NCI-H2196 (cell line): Measurements from ENCODE around the gene NLRP1.

Experiments
- DNase-seq: peaks from one replicate; lab custom pipeline; 2025; ENCODE audit not compliant: unreplicated experiment; lab: John Stamatoyannopoulos, UW

The NLRP1 gene

DNA sequence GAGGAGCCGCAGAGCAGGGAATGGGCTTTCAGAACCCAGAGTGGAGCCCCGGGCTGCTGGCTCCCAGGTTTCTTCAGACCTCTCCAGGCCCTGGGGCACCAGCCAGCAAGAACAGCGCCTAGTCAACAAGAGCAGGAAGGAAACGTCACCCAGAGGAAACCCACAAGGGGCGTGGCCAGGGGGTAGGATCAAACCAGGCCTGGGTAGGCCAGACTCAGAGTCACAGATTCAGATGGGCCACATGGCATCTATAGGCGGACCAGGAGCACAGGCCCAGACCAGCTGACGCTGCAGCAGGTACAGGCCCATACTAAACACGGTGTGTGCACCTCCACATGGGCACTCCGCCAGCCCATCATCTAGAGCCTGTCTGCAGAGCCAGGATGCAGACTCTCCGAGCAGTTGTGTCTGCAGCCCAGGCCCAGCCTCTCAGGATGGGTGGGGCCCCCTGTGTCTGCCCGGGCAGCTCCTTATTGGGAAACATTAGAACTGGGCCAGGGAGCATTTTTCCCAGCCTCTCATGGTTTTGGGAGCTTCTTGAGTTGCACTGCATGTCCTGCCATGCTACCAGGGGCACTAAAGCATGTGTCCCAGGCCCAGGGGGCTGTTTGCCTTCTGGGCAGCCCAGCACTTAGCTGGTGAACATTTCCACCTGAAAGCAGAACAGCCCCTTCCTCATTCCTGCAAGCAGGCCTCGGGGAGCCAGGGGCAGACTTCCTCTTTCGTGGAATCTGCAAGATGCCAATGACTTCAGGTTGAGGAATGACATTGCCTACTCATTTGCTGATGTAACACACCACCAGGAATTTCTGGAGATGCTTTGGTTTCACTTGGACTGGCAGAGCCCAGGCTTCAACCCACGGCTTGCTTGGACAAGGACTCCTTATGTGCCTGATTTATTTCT lies at the start of gene NLRP1:
NLRP1 (minus strand) TSS at position 127 of the 904 bp plus-strand sequence. CDS start 552 bp downstream, outside the sequence.
- DNase-seq = peak; percentile 62

DNA sequence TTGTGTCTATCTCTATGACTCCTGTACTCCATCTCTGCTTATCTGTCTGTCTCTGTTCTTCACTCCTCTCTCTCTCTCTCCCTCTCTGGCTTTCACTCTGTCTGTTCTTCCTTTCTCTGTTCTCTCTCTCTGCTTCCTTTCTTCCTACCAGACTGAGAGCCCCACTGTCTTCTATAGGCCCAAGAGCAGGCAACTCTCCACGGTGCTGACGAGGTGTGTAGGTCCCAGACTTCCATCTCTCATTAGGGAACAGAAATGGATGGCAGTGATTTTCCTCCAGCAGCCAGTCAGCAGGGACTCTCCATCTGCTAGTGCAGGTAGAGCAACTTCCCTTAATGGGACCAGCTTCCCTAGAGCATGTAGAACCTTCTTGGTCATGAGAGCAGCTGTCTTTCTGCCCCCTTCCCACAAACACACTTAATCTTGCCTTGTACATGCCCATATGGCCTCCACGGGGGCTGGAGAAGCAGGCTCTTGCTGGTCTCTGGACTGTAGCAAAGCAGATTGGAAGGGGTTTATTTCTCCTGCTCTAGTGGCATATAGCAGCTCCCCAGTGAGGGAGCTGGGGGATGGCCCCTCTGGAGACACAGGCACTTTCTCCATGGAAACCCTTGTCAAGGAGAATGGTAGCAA lies 47.8 kb upstream of the NLRP1 start:
- DNase-seq = no peak

DNA sequence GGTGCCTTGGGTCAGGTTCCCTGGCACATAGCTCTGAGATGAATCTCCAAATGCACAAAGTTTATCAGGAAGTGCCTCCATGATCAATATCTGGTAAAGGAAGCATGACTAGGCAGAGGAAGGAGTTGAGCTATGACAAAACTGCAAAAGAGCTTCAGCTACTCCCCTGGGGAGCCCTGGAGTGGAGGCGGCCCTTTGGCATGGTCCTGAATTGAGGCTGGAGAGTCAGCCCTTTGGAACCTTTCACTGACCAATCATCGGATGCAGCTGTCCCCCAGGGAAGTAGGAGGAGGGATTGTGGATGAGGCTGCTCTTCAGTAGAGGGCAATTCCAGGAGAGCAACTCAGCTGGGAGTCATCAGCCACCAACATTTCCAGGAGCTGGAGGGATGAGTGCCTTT lies 46.1 kb upstream of the NLRP1 start:
- no peak for DNase-seq

DNA sequence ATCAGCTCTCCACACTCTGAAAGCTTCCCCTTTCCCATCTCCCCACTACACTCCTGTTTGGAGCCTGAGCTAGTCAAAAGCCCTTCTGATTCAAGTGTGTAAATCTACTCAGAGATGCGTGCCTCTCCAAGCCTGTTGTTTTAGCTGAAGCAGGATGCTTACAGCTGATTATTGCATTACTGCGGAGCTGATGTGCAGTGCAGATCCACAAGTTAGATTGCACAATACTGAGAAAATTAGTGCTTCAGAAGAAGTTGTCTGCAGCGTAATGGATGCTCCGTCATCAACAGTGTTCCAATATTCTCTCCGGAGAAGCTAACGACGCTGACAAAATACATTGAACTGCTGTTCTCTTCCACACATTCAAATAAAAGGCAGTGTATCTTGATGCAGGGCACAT lies 44.8 kb upstream of the NLRP1 start:
- no peak for DNase-seq

DNA sequence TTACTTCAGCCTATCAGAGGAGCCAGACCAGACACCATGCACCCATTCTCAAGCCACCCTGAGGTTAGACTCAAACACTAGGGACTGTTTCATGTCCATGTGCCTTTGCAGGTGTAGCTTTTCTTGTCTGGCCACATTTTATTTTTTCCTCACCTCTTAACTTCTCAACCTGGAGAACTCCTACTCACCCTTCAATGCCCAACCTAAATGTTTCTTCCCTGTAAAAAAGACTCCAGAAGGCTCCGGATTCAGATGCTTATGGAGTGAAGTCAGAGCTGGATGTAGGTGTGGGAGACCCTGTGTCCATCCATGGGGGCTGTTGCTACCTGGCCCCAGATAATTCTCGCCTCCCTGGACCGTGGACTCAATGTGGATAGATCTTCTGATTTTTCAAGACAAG lies 44.0 kb upstream of the NLRP1 start:
- DNase-seq = no peak

DNA sequence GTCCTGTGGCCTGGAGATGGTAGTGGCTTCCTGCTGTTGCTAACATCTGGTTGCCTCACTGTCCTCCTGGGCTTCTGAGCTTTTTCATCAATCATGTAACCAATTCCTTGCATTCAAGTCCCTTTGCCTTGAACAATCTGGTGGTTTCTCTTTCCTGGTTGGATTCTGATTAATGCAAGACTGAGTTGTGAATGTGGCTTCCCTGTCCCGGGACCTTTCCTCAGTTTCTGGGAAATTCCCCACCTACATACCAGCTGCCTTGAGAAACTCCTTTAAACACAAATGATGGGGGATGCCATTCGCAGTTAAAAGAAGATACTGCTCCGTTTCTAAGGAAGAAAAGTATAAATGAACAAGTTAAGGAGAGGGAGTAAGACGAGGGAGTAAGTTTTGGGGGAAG lies 39.9 kb upstream of the NLRP1 start:
- DNase-seq = no peak

DNA sequence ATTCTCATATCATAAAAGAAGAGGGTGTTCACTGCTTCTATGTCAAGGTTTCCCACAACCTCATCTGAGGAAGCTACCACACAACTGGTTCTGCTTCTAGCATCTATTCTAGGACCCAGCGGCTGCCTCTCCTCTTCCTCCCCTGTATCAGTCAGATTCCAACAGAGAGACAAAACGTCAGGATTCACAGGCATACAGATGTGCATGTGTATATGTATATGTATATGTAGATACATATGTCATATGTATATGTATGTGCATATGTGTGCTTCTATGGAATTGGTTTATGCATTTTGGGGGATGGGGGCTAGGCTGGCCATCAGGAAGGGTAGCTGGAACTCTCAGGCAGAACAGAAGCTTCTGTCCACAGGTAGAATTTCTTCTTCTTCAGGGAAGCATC lies 37.4 kb upstream of the NLRP1 start:
- DNase-seq = no peak

DNA sequence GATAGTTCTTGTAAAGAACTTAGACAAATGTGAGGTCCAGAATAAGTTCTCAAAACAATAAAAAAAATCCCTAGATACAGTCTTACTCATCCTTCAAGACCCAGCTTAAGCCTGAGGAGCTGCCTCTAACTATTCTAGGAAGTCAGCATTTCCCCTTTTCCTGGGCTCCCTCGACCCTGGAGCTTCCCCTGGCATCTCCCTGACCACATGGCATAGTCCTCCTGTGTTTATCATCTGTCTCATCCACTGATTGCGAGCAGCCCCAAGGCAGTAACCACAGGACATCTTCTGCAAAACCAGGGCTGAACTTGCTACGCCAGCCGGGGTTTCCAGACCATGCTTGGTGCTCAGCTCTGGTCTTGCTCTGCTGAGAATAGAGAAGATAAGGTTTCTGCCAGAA lies 36.7 kb upstream of the NLRP1 start:
- DNase-seq = no peak

DNA sequence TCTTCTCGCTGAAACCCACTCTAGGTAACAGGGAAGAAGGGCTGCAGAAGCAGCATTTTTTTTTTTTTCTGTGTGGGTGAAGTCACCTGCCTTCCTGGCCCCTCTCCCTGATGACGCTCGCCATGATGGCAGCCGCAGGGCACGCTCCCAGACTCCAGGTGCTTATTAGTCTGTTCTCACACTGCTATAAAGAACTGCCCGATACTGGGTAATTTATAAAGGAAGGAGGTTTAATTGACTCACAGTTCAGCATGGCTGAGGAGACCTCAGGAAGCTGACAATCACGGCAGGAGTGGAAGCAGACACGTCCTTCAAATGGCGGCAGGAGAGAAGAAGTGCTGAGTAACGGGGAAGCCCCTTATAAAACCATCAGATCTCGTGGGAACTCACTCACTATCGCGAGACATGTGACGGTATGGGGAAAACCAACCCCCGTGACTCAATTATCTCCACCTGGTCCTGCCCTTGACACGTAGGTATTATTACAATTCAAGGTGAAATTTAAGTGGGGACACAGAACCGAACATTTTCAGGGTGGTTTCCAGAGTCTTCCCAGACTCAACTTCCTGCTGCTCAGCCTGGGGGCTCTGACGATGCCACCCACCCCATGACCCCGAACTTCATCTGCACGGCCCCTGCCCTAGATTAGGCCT lies 34.9 kb upstream of the NLRP1 start:
- DNase-seq = no peak

DNA sequence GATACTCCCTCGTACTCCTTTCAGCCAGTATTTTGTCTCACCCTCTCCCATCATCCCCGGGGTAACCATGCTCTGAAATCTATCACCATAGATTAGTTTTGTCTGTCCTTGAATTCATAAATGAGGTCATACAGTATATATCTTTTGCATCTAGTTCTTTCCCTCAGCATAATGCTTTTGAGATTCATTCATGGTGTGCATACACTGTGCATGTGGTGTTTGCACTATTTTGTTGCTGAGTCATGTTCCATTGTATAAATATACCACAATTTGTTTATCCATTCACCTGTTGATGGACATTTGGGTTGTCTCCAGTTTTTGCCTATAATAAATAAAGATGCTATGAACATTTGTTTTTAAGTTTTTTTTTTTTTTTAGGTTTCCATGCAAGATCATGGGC lies 34.2 kb upstream of the NLRP1 start:
- DNase-seq = no peak

DNA sequence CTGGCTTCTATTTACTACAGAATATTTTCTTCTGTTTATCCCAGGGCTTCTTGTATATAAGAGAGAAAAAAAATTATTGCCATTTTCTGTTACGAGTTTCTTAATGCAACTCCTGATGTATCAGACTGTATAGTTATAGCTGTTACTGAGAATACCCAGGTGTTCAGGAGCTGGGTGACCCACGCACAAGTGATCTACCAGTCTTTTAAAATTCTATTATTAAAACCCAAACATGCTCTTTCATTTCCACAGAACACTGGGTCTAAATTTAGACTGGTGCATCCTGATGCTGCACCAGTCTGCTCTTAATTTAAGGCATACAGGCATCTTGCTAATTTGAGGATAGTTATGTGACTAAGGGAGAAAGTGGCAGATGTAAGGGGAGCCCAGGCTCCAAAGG lies 31.2 kb upstream of the NLRP1 start:
- DNase-seq = no peak

DNA sequence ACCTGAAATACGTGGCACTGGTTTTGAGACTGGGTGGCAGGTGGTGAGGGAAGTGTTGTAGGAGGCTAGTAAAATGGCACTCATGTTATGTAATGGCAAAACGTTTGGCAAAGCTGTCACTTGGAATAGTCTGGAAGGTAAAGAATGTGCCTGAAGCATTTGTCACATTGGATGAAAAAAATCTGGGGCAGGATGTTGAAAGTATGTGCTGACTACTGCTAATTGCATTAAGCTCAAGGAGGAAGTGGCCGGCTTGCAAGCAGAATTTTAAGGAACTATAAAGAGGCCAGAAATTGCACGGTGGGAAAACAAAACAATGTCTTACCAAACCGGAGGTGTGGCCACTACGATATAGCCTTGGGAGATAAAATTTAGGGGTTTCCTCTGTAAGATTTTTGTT lies 26.6 kb upstream of the NLRP1 start:
- DNase-seq = no peak

DNA sequence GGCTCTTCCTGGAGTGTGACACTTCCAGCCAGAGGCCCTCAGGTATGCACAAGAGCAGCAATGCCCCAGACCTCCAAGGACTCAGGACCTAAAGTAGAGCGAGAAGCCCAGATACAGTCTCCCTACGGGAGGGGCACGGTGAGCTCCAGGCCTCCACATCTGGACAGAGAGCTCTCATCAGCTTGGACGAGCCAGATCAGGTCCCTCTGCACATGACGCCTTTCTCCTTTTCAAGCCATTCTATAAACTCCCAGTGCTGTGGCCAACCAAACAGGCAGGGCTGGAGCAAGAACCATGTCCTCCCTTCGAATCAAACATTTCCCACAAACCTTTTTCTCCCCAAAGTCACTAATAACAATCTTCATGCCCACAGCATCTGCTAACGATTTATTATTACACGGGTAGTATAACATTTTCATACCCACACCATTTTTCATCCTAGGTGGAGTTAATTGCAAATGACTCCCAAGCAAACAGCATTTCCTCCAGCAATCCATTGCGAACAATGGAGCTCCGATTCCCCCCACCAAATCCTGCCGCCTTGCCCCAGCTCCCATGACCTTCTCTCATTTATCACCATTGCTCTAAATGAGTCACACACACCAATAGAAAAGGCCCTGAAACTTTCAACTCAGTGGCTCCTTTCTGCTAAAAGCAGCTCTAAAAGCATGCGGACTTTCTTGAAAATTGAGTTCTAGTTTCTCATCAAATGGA lies 24.2 kb upstream of the NLRP1 start:
- DNase-seq = no peak

DNA sequence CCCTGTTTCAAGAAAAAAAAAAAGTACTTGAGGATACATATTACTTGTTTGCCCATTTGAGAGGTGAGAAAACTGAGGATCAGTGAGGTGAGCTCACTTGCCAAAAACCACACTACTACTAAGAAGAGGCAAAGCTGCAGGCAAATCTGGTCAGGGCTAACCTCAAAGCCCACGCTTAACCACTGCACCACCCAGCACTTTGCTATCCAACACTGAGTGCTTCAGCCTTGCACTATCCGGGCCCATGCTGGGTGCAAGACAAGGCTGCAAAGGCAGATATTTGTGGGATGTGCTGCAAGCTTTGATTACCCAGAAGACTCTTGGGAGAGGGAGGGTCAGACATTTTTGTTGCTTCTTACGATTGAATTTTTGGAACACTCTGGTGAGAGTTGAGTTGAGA lies 23.6 kb upstream of the NLRP1 start:
- no peak for DNase-seq

DNA sequence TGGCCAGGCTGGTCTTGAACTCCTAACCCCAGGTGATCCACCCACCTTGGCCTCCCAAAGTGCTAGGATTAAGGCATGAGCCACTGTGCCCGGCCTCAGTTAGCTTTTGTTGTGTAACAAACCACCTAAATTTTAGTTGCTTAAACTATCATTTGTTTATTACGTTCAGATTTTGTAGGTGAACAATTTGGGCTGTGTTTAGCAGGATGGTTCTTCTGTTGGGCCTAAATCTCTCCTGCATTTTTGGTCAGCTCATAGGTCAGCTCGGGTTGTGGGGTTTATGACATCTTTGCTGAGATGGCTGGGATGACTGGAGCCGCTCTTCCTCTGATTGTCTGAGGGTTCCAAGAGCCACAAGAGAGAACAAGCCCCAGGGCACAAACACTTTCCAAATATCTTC lies 21.1 kb upstream of the NLRP1 start:
- DNase-seq = no peak

DNA sequence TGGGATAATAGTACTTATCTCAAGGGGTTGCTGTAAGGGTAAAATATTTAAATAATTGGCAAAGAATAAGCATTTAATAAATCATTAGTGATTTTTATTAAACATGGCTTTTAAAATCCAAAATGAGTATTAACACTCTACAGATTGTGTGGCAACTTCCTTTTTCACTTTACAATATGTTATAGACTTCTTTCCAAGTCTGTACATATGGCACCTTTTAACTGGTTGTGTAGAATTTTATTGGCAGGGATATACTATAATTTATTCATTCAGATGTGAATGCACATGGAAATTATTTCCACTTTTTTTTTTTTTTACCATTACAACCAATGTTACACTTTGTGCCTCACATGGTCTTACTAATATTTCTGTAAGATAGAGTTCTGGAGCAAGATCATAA lies 15.7 kb upstream of the NLRP1 start:
- no peak for DNase-seq

DNA sequence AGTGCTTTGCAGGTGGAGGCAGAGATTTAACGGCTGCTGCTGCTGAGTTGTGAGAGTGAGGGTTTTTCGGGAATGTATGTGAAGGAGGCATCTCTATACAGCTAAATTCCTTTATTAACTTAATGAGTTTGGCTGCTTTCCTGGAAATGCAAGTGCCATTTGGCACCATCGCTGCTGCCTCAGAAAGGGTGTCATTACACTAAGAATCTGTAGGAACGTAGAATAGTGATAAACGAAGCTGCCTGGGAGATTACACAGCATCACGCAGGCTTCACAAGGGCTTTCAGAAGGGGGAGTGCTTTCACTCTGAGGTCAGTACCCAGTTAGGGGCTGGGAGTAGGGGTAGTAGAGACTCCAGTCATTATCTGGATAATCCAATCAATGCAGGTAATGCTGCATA lies 14.1 kb upstream of the NLRP1 start:
- no peak for DNase-seq

DNA sequence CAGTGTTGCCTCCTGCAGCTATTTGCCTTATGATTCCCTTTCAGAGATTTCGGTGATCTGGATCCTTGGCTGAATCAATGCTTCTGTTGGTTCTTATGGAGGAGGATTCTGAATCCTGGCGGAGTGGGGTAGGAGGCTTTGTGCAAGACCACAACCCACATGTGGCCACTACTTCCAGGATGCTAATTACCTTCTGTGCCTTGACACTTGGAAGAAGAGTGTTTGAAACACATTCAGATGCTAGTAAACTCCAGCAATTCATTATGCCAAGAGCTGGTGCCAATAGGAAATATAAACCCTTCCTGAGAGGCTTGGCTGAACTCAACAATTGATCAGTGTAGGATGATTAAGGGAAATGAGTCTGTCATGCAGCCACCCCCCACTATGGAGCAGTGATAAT lies 12.1 kb upstream of the NLRP1 start:
- no peak for DNase-seq

DNA sequence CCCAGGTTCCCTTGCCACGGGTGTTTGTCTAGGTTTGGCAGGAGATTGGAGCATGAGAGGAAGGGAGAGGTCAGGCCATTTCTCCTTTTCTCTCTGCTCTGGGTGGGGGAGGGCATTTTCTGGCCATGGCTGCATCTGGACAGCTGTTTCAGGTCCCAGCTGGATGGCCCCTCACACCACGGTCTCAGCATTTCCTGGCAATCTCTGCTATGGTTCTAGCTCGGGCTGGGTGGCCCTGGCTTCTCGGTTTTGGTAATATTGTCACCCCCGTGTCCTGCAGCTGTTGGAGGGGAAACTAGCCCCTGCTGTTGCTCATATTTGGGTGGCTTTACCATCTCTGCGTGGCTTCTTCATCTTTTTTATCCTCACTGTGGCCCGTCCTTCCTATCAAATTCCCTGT lies 11.5 kb upstream of the NLRP1 start:
- no peak for DNase-seq

DNA sequence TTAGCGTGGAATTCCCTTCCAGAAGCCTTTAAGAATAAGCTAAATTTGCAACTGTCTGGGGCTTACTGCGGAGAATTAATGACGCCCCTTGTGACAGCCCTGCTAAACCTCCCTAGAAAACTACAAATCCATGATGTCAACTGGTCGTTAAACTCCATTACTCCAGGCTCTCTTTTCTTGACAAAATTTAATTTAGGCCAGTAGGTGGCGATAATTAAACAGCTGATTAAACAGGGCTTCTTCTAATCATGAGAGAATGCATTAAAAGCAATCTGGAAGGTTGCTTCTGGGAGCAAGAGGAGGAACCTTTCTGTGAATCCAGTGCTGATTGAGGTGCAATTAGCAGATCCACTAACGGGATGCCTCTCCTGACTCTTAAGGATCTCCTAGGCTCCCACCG lies 8.1 kb upstream of the NLRP1 start:
- peak; percentile 66 for DNase-seq

DNA sequence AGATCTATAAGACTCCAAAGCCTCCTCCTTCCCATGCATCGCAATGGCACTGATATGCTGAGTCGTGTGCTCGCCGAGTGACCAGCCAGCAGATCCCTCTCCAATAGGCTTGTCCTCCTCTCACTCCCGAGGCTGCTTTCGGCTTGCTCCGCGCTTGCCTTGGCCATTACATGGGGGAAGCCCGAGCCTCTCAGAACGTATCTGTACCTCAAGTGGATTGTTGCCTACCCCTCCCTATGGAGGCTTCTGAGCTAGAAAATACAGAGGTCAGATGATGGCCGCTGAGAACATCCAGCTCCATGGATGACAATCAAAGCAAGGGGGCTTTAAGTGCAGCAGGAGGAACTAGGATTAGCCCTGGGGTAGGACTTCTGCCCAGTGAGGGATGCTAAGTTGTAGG lies 7.7 kb upstream of the NLRP1 start:
- DNase-seq = no peak

DNA sequence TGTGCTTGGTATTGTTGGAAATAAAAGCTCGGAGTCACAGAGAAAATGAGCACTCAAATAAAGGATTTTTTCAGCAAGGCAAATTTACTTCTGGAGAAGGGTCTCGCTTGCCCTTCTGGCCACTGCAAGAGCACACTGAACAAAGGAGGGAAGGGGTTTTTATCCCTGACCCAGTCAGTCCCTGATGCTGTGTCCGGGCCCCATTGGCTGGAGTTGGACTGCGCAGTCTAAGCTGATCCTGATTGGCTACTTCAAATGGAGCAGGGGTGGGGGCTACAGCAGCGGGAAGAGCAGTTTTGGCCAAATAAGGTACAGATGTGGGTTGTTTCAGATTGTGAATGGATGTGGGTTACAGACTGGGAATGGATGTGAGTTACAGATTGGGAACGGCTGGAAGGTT lies 4.3 kb upstream of the NLRP1 start:
- DNase-seq = no peak
